GM19238 (cell line): ENCODE data around the gene CAPN8.

Experiments used
- DNase-seq: peaks from one replicate; pipeline ENCODE4 v3.0.0; 2011; ENCODE audit warnings: low spot score; ENCODE audit not compliant: insufficient read length

The CAPN8 gene

DNA sequence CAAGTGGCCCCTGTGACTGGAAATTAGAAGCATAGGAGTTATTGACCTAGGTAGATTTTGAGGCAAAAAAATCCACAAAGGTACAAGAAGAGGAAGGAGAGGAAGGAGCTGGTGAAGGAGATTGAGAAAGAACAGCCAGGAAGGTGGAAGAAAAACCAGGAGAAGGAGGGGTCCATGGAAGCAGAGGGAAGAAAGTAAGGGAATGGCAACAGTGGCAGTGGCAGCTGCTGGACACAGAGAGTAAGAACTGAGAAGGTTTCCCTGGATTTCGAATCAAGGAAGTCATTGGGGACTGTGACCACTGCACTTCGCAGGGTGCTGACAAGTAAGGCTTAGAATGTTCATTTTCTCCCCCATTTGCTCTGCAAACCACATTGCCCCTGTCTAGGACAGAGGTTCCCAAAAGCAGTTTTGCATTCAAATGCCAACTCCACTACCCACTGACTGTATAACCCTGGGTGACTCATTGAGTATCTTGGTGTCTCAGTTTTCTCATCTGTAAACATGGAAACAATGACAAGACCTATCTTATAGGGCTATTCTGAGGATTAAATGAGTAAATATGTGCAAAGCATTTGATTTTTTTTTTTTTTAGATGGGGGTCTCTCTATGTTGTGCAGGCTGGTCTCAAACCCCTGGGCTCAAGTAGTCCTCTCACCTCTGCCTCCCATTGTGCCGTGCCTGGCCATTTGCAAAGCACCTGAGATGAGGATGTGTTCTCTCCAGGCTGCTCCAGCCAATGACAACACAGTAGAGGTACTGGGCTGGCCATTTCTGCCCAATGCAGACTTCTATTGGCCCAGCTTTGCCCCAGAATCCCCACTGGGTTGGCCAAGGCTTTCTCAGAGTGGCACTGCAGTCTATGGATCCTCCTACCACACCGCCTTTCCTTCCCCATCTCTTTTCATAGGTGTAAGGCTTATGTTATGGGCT, 37.5 kb upstream of the CAPN8 start:
- DNase-seq, result no peak

- no peak for DNase-seq
These were observed 35.6 kb upstream of the CAPN8 start for GRCh38 chr1:223700942-223701637.

GRCh38 chr1:223700388-223700918, 35.0 kb upstream of the CAPN8 start:
- DNase-seq, result no peak

DNA sequence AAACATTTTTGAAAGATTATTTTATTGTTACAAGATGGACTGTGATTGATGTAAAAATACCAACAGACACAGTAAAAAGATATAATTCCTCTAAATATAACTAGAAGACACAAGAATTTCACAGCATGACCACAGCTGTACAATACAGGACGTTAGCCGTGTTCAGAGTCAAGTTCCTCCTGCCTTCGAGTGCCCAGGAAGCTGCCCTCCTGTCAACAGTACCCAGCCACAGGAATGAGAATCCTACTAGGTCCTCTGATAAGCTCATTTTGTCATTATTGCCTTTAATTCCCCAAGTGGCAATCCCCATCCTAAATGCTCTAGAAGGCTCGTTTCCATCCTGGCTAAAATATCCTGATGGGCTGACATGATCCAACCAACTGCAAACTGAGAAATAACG, 30.4 kb upstream of the CAPN8 start:
- no peak for DNase-seq

GRCh38 chr1:223695014-223695548, 29.6 kb upstream of the CAPN8 start:
- DNase-seq, result no peak

DNA sequence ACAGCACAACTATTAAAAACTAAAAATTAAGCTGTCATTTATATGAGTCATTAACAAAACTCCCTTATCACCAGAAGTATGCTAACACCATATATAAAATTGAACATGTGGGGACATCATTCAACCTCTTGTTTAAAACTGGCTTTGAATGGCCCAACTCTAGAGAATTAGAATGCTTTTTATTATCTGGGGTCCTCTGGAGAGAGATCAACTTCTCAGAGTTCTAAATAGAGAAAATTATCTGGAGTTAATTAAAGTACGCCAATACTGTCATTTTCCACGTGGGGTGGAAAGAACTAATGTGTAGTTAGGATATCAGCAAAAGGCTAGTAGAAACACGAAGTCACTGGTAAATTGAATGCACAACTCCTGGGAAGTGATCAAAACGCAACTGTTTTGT, 25.6 kb upstream of the CAPN8 start:
- DNase-seq, result no peak

- DNase-seq, result no peak
These were observed 18.9 kb upstream of the CAPN8 start for GRCh38 chr1:223684488-223684792.

DNA sequence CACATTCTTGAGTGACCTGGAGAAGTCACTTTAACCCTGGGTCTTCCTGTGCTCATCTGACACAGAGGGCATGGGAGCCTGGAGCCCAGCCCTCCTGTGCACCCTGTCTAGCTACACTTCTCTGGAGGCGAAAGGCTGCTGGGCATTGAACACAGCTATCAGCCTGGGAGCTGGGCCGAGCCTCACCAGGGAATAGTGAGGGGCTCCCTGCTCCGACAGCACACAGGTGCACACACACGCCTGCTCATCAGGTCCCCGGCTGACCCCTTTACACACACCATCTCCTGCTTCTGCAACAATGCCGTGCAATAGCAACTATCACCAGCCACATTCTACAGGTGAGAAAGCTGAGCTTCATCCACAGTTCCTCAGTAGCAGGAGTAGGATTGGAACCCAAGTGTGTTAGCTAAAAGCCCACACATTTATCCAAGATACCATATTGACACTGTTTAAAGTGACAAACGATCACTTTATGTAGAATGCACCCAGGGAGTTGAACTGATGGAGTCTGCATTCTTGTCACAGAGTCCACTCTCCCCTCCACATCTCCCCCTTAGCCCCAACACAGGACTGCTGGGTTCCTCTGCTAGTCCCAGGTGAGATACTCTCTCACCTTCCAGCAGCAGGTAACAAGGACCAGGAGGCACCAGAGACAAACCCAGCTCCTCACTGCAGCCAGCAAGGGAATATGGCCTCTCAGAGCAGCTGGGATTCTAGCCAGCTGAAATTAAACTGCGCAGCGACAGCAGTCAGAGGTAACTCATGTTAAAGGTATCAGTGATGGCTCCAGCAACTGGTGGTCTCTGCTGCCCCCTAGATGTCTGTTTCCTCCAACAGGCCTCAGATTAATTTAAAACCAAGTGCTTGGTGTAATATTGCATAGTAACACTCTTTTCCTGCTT, 18.3 kb upstream of the CAPN8 start:
- DNase-seq, result no peak

DNA sequence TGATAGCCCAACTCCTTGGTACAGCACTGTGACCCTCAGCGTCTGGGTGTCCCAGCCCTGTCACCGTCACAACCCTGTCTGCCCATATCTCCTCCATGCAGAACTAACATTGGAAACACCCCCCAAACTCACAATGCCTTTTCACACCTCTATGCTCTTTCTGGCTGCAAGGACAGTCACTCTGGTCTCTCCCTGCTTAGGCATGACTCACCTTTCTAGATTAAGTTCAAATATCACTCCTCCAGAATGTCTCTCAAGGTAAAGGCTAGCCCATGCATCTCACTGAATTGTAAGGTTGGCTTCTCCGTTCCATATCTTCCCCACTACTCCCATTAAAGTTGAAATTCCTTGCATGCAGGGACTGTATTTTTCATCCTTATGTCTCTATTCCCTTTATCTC, 17.0 kb upstream of the CAPN8 start:
- no peak for DNase-seq

DNA sequence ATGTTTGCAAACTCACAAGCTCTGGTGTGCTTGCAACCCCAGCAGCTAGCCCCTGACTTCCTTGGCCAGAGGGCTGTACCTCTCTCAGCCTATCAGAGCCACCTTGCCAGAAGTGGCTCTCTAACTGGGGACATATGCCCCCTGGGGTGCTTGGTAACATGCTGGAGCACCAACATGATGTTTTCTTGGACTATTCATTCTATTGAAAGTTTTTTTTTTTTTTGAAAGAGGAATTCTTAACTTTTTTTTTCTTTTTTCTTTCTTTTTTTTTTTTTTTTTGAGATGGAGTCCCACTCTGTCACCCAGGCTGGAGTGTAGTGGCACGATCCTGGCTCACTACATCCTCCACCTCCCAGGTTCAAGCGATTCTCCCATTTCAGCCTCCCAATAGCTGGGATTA, 14.7 kb upstream of the CAPN8 start:
- no peak for DNase-seq

GRCh38 chr1:223678841-223679240, 13.3 kb upstream of the CAPN8 start:
- no peak for DNase-seq

- no peak for DNase-seq
These were observed 8.8 kb upstream of the CAPN8 start for GRCh38 chr1:223674119-223674890.

DNA sequence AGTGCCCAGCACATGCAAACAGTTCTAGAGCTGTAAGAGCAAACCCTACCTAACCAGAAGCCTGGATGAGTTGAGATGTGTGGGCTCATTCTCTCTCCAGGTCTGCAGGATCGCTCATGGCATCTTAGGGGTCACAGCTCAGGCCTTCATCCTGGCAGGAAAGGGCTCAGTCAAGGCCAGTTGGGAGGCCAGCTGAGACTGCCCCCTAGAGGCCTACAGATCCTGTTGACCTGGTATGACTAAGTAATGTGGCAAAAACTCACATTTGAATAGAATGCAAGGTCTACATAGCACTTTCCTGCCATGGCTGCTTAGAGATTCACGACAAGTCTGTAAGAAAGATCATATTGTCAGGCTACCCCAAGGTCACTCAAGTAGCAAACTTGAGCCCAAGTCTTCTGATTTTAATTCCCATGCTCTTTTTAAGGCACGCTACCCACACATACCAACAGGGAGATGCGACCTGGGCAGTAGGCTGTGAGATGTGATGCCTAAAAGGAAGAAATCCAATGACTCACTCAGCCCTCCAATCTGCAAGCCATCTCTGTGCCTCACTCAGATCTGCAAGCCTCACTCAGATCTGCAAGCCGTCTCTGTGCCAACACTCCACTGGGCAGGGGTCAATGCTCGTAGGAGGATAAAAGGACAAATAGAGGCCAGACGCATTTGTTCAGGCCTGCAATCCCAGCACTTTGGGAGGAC, 5.1 kb upstream of the CAPN8 start:
- no peak for DNase-seq

DNA sequence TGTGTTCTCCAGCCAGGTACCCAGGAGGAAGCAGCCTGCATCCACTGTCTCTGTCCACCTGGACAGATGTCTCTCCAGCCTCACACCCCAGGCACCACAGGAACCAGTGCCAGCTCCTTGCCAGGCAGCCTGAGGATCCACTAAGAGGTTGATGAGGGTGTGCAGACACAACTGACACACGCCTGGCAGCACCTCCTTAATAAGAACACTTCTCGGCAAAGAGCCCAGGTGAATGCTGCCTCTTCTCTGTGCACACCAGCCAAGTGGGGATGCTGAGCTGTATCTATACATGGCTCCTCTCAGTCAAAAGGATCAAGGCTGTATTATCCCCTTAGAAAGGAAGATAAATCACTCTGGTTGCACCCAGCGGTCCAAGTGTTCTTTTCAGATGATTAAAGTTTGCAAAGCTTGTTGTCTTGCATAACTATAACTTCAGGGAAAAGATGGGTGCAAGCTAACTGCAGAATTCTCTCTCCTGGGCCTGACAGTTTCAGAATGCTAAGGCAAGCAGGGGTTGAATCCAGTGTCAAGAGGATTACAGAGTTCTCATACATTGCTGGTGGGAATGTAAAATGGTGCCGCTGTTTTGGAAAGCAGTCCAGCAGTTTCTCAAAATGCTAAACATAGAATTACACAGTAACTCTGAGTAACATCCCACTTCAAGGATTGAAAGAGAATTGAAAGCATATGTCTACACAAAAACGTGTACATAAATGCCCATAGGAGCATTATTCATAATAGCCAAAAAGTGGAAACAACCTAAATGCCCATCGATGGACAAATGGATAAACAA, 3.7 kb upstream of the CAPN8 start:
- no peak for DNase-seq

GRCh38 chr1:223667484-223668182, 2.1 kb upstream of the CAPN8 start:
- DNase-seq, result no peak

DNA sequence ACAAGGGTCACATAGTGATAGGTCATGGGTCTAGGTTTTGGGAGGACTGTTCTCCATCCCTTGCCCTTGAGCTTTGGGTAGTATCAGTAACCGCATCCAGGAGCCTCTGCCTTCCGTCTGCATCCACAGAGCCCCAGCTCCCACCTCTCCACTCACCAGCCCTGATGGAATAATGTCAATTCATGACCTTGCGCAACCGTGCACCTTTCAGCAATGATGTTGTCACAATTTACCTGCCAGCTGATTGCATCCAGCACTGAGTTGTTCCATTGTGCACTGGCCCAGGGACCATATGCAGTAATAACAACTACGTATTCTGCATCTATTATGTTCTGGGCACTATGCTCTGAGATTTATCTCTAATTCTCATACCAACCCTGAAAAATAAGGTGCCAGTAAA, 1.4 kb downstream of the CAPN8 start:
- DNase-seq, result no peak

DNA sequence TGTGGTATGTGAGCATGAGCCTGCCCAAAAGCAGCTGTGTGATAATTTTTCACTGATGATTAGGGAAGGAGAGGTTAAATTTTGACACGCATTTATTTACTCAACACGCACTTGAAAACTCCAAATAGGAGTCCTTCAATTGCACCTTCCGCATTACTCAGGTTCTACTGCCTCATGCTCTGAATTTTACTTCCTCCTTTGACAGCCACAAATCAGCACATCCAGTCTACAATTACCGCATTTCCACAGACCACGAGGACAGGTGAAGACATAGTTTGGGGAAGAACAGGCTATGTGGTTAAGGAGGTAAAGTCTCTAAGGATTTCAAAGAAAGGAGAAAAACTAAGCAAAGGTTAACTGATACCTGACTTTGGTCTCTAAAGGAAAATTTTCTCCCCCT, 2.6 kb downstream of the CAPN8 start:
- no peak for DNase-seq

DNA sequence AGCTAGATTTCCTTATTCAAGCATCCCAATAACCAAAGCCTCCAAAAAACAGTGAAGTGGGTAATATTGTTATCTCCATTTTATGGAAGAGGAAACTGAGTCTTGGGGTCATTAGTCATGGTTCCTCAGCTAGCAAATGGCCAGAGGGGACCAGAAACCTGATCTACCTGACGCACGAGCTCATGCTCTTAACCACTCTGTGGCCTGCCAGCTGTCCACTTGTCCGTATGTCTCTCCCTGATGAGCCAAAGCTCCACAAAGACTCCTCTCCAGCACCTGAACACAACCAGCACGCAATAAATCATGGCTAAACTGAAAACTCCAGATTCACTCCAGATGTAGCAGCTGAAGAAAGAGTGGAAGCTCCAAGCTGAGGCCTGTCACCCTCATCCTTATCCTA, 5.8 kb downstream of the CAPN8 start:
- DNase-seq, result no peak

DNA sequence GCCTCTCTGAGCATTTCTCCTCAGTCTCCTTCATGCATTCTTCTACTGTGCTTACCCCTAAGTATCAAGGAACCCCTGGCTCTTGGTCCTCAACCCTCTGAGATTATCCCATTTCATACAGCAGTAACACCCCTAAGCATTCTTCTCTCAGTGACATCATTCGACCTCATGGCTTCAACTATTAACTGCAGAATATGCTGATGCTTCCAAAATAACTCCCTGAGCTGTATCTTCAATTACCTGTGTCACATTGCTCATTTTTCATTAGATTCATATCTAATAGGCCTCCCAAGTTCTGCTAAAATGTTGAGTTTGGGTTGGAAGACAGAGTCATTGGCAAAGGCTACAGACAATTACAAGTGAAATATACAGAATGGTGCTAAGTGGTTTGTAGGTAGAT, 7.5 kb downstream of the CAPN8 start:
- DNase-seq, result no peak
